GM21786 (cell line): ENCODE data around the gene SHB.

Experiments
- ATAC-seq: cut with Tn5 transposase; IDR thresholded peaks from one replicate; pipeline ENCODE4 v1.9.1; 2021; ENCODE audit not compliant: unreplicated experiment

SHB gene

GRCh38 chr9:38068701-38069628, at the start of gene SHB:
Gene SHB, minus strand, starts transcription at chr9:38069227. Its CDS starts 582 bp downstream, at chr9:38068645.
- ATAC-seq: peak; percentile 39

GRCh38 chr9:38117651-38118050, 48.6 kb upstream of the SHB start:
- no peak for ATAC-seq

GRCh38 chr9:38114905-38115304, 45.9 kb upstream of the SHB start:
- ATAC-seq: no peak

GRCh38 chr9:38112456-38112855, 43.4 kb upstream of the SHB start:
- ATAC-seq: no peak

- ATAC-seq: no peak
Measured at GRCh38 chr9:38112049-38112448, 43.0 kb upstream of the SHB start.

- no peak for ATAC-seq
Measured at GRCh38 chr9:38110476-38110875, 41.4 kb upstream of the SHB start.

- no peak for ATAC-seq
Measured at GRCh38 chr9:38109601-38110000, 40.6 kb upstream of the SHB start.

- ATAC-seq: no peak
Measured at GRCh38 chr9:38108326-38108725, 39.3 kb upstream of the SHB start.

- ATAC-seq: no peak
Measured at GRCh38 chr9:38107811-38108304, 38.8 kb upstream of the SHB start.

- ATAC-seq: no peak
Measured at GRCh38 chr9:38107405-38107804, 38.4 kb upstream of the SHB start.

- ATAC-seq: no peak
Measured at GRCh38 chr9:38106488-38106887, 37.5 kb upstream of the SHB start.

- no peak for ATAC-seq
Measured at GRCh38 chr9:38103340-38103739, 34.3 kb upstream of the SHB start.

GRCh38 chr9:38101423-38101822, 32.4 kb upstream of the SHB start:
- ATAC-seq: no peak

GRCh38 chr9:38096238-38096805, 27.3 kb upstream of the SHB start:
- ATAC-seq: no peak

- ATAC-seq: no peak
Measured at GRCh38 chr9:38094165-38094564, 25.1 kb upstream of the SHB start.

- no peak for ATAC-seq
Measured at GRCh38 chr9:38092656-38093055, 23.6 kb upstream of the SHB start.

GRCh38 chr9:38092200-38092524, 23.1 kb upstream of the SHB start:
- ATAC-seq: no peak

- ATAC-seq: peak; percentile 64
Measured at GRCh38 chr9:38091310-38092199, 22.5 kb upstream of the SHB start.

- no peak for ATAC-seq
Measured at GRCh38 chr9:38090170-38090569, 21.1 kb upstream of the SHB start.

GRCh38 chr9:38089387-38090165, 20.5 kb upstream of the SHB start:
- no peak for ATAC-seq
